Measurements from ENCODE around the gene TPM3. TPM values are rescaled to one million over a fixed set of nuclear protein-coding genes. Genes with fewer than 3 reads are reported as not detected.
"Not testable (repeated sequence)": the region's sequence is repeated elsewhere in the genome, so short reads cannot be mapped to it uniquely, and the experiment has no call there.

The TPM3 gene
- total RNA-seq, 1 donor from 2014 or later: 248 TPM

DNA sequence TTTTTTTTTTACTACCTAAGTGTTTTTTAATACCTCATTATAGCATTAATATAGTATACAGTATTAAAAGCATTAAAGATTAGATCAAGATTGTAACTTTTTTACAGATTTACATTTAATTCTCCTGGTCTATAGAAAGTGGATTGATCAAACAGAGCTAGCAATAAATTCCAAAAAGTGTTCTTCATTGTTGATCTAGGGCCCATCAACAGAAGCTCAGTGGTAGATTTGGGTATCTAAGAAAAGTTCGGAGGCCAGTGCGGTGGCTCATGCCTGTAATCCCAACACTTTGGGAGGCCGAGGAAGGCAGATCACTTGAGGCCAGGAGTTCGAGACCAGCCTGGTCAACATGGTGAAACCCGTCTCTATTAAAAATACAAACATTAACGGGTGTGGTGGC lies 49.5 kb downstream of the TPM3 start:
- H3K4me1 Mint-ChIP-seq (ENCODE audit: low read depth): peaks cover 10% of the 10 kb centered on the region
- TF ChIP-seq, protein P1, sequence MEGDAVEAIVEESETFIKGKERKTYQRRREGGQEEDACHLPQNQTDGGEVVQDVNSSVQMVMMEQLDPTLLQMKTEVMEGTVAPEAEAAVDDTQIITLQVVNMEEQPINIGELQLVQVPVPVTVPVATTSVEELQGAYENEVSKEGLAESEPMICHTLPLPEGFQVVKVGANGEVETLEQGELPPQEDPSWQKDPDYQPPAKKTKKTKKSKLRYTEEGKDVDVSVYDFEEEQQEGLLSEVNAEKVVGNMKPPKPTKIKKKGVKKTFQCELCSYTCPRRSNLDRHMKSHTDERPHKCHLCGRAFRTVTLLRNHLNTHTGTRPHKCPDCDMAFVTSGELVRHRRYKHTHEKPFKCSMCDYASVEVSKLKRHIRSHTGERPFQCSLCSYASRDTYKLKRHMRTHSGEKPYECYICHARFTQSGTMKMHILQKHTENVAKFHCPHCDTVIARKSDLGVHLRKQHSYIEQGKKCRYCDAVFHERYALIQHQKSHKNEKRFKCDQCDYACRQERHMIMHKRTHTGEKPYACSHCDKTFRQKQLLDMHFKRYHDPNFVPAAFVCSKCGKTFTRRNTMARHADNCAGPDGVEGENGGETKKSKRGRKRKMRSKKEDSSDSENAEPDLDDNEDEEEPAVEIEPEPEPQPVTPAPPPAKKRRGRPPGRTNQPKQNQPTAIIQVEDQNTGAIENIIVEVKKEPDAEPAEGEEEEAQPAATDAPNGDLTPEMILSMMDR (IDR thresholded peaks at IDR 0.05): no peak
- H3K4me3 Mint-ChIP-seq (ENCODE audit: unreplicated experiment): no peak overlapping the region
- no peak overlapping the region for H3K27ac Mint-ChIP-seq (ENCODE audit: unreplicated experiment)
- no peaks in the 10 kb centered on the region for H3K27me3 Mint-ChIP-seq (ENCODE audit: low read depth)
- no peaks in the 10 kb centered on the region for H3K36me3 Mint-ChIP-seq (ENCODE audit: low read depth)
- DNase-seq (ENCODE audit: low spot score): no peak
- H3K9me3 Mint-ChIP-seq (ENCODE audit: low read depth): no peaks in the 10 kb centered on the region

DNA sequence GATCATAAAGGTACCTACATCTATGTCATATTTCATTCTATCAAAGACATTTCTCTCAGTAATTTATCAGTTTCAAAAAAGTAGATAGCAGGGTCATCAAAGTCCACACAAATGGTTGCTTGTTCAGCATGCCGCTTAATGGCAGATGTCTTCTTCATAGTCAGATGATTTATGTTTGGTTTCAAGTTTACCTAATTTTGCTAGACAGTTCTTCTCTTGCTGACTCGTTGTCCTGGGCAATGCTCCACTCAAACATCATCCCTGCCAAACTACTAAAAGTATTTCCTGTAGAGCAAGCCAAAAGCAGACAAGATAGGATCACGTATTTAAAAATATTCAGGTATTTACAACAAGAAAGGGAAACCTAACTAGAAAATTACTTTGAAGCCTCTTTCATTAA lies 50.7 kb downstream of the TPM3 start:
- DNase-seq (ENCODE audit: low spot score): no peak
- Mint-ChIP-seq H3K9me3 (ENCODE audit: low read depth) (no peaks in the 10 kb centered on the region), H3K36me3 (ENCODE audit: low read depth) (no peaks in the 10 kb centered on the region), H3K4me1 (ENCODE audit: low read depth) (peaks cover 10% of the 10 kb centered on the region), H3K27me3 (ENCODE audit: low read depth) (no peaks in the 10 kb centered on the region), H3K27ac (ENCODE audit: unreplicated experiment) (no peak overlapping the region), H3K4me3 (ENCODE audit: unreplicated experiment) (no peak overlapping the region)
- TF ChIP-seq, protein P1 (IDR thresholded peaks at IDR 0.05): no peak

DNA sequence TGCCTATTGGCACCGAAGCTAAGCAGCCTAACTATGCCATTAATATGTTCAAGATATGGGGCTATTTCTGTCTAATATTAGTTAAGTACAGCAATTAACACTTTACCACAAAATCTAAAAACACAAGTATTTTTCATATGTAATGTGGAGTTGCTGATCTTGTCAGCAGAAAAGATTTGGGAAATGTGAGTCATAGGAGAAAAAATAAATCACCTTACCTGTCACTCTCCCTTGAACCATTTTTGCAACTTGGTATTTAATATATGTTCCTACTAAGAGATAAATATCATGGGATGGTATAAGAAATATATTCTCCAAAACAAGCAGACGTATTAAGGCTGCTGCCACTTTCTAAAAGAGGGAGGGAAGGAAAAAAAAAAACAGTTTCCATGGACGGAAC lies 54.0 kb downstream of the TPM3 start:
- TF ChIP-seq, protein P1 (IDR thresholded peaks at IDR 0.05): no peak
- Mint-ChIP-seq H3K4me1 (ENCODE audit: low read depth) (peaks cover 10% of the 10 kb centered on the region), H3K27ac (ENCODE audit: unreplicated experiment) (no peak overlapping the region)

DNA sequence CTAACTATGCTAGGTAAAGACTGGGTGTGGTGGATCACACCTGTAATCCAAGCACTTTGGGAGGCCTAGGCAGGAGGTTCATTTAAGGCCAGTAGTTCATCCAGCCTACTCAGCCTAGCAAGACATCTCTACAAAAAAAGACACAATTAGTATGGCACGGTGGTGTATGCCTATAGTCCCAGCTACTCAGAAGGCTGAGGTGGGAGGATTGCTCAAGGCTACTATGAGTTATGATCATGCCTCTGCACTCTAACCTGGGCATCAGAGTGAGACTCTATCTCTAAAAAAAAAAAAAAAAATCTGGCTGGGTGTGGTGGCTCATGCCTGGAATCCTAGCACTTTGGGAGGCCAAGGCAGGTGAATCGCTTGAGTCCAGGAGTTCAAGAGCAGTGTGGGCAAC lies 58.6 kb downstream of the TPM3 start:
- H3K9me3 Mint-ChIP-seq (ENCODE audit: low read depth): no peaks in the 10 kb centered on the region
- H3K36me3 Mint-ChIP-seq (ENCODE audit: low read depth): no peaks in the 10 kb centered on the region
- H3K4me3 Mint-ChIP-seq (ENCODE audit: unreplicated experiment): no peak overlapping the region
- DNase-seq (ENCODE audit: low spot score): no peak
- H3K4me1 Mint-ChIP-seq (ENCODE audit: low read depth): peaks cover 11% of the 10 kb centered on the region
- no peak overlapping the region for H3K27ac Mint-ChIP-seq (ENCODE audit: unreplicated experiment)
- no peaks in the 10 kb centered on the region for H3K27me3 Mint-ChIP-seq (ENCODE audit: low read depth)
- TF ChIP-seq, protein P1 (IDR thresholded peaks at IDR 0.05): no peak

More for the DNA sequence above, 54.0 kb downstream of the TPM3 start:
- Mint-ChIP-seq H3K27me3 (ENCODE audit: low read depth) (no peaks in the 10 kb centered on the region), H3K36me3 (ENCODE audit: low read depth) (no peaks in the 10 kb centered on the region), H3K9me3 (ENCODE audit: low read depth) (no peaks in the 10 kb centered on the region), H3K4me3 (ENCODE audit: unreplicated experiment) (no peak overlapping the region)
- DNase-seq (ENCODE audit: low spot score): no peak

DNA sequence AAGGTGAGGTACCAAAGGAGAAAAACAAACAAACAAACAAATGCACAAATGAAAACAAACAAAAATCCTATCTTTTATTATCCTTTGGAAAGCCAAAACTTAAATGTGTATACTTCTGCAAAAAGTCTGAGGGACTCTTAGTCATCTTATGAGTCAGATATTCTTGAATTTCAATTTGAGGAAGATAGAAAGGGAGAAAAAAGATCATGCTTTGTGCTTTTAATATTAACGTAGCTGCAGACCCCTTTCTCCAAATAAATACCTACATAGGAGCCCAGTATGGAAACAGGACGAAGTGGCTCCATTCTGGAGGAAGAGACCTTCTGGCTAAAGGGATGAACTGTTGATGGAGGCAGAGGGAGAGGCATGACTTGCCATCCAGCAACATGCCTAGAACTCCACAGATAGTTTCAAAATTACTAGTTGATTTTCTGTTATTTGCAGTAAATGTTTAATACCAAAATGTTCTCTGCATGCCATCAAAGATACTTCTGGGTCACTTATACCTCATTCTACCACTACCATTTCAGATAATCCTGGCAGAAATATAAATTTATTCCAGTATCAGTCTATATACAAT lies 62.4 kb downstream of the TPM3 start:
- H3K36me3 Mint-ChIP-seq (ENCODE audit: low read depth): no peaks in the 10 kb centered on the region
- TF ChIP-seq, protein P1 (IDR thresholded peaks at IDR 0.05): no peak
- H3K27me3 Mint-ChIP-seq (ENCODE audit: low read depth): no peaks in the 10 kb centered on the region
- H3K27ac Mint-ChIP-seq (ENCODE audit: unreplicated experiment): no peak overlapping the region
- no peak for DNase-seq (ENCODE audit: low spot score)
- no peak overlapping the region for H3K4me3 Mint-ChIP-seq (ENCODE audit: unreplicated experiment)
- no peaks in the 10 kb centered on the region for H3K9me3 Mint-ChIP-seq (ENCODE audit: low read depth)
- H3K4me1 Mint-ChIP-seq (ENCODE audit: low read depth): peaks cover 11% of the 10 kb centered on the region

DNA sequence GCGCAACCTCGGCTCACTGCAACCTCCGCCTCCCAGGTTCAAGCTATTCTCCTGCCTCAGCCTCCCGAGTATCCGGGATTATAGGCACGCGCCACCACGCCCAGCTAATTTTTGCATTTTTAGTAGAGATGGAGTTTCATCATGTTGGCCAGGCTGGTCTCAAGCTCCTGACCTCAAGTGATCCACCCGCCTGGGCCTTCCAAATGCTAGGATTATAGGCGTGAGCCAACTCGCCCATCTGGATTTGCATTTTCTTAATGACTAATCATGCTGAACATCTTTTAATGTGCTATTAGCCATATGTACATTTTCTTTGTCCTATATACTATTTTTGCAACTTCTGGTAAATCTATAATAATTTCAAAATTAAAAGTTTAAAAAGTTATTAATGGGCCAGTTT lies 68.7 kb downstream of the TPM3 start:
- not testable (repeated sequence) for H3K27me3 Mint-ChIP-seq (ENCODE audit: low read depth); H3K4me3 Mint-ChIP-seq (ENCODE audit: unreplicated experiment); DNase-seq (ENCODE audit: low spot score); H3K27ac Mint-ChIP-seq (ENCODE audit: unreplicated experiment); H3K4me1 Mint-ChIP-seq (ENCODE audit: low read depth); H3K9me3 Mint-ChIP-seq (ENCODE audit: low read depth); H3K36me3 Mint-ChIP-seq (ENCODE audit: low read depth)

Data from chondrocyte (in vitro differentiated cells).